ENCODE data around the gene ONECUT3. TPM values are rescaled to one million over a fixed set of nuclear protein-coding genes. Genes with fewer than 3 reads are reported as not detected.
"Not testable (repeated sequence)": the region's sequence is repeated elsewhere in the genome, so short reads cannot be mapped to it uniquely, and the experiment has no call there.

The ONECUT3 gene
- total RNA-seq, 1 donor from 2014 or later: not detected

GRCh38 chr19:1752009-1752756 lies 1.1 kb upstream of the ONECUT3 start:
- intact Hi-C loops (cut with DNase I): no loop called here
- DNase-seq (no peak), ATAC-seq (ENCODE audit: poor library complexity) (no peak)

- intact Hi-C loops (cut with DNase I): no loop called here
Observed at GRCh38 chr19:1754018-1754635, 821 bp downstream of the ONECUT3 start.

GRCh38 chr19:1754636-1755466 lies 1.5 kb downstream of the ONECUT3 start:
- DNase-seq (no peak), ATAC-seq (ENCODE audit: poor library complexity) (no peak)
- intact Hi-C loops (cut with DNase I): no loop called here

More at GRCh38 chr19:1754018-1754635, 821 bp downstream of the ONECUT3 start:
- ATAC-seq (ENCODE audit: poor library complexity) (no peak), DNase-seq (no peak)

GRCh38 chr19:1755467-1756171 lies 2.3 kb downstream of the ONECUT3 start:
- ATAC-seq (ENCODE audit: poor library complexity) (no peak), DNase-seq (no peak)
- intact Hi-C loops (cut with DNase I): no loop called here

- intact Hi-C loops (cut with DNase I): no loop called here
- DNase-seq (no peak), ATAC-seq (ENCODE audit: poor library complexity) (no peak)
Observed at GRCh38 chr19:1756264-1756663, 3.0 kb downstream of the ONECUT3 start.

- intact Hi-C loops (cut with DNase I): no loop called here
- no peak for ATAC-seq (ENCODE audit: poor library complexity)
Observed at GRCh38 chr19:1756705-1757465, 3.6 kb downstream of the ONECUT3 start.

GRCh38 chr19:1757468-1758230 lies 4.3 kb downstream of the ONECUT3 start:
- ATAC-seq (ENCODE audit: poor library complexity) (no peak), DNase-seq (no peak)
- intact Hi-C loops (cut with DNase I): no loop called here

More at GRCh38 chr19:1756705-1757465, 3.6 kb downstream of the ONECUT3 start:
- no peak for DNase-seq

- no peak for DNase-seq
- intact Hi-C loops (cut with DNase I): no loop called here
Observed at GRCh38 chr19:1758231-1758577, 4.9 kb downstream of the ONECUT3 start.

GRCh38 chr19:1758959-1759903 lies 5.9 kb downstream of the ONECUT3 start:
- ATAC-seq (ENCODE audit: poor library complexity) (no peak), DNase-seq (no peak)
- intact Hi-C loops (cut with DNase I): no loop called here

More at GRCh38 chr19:1758231-1758577, 4.9 kb downstream of the ONECUT3 start:
- ATAC-seq (ENCODE audit: poor library complexity): no peak

GRCh38 chr19:1760020-1760419 lies 6.7 kb downstream of the ONECUT3 start:
- intact Hi-C loops (cut with DNase I): no loop called here
- ATAC-seq (ENCODE audit: poor library complexity): no peak

GRCh38 chr19:1760786-1761527 lies 7.7 kb downstream of the ONECUT3 start:
- ATAC-seq (ENCODE audit: poor library complexity); intact Hi-C loops (cut with DNase I); DNase-seq: not testable (repeated sequence)

More at GRCh38 chr19:1760020-1760419, 6.7 kb downstream of the ONECUT3 start:
- no peak for DNase-seq

GRCh38 chr19:1761528-1762242 lies 8.4 kb downstream of the ONECUT3 start:
- ATAC-seq (ENCODE audit: poor library complexity): no peak
- intact Hi-C loops (cut with DNase I): no loop called here
- DNase-seq: no peak

GRCh38 chr19:1762243-1763117 lies 9.2 kb downstream of the ONECUT3 start:
- ATAC-seq (ENCODE audit: poor library complexity) (no peak), DNase-seq (no peak)
- intact Hi-C loops (cut with DNase I): no loop called here
